Measurements from ENCODE around the gene SENP1.

SENP1 gene

GRCh38 chr12:48067250-48067938, 38.5 kb downstream of the SENP1 start:
- DNase-seq (ENCODE audit: low read depth in 3 of 3): no peak

- DNase-seq (ENCODE audit: low read depth in 3 of 3): no peak
Measured at GRCh38 chr12:48065041-48065440, 40.8 kb downstream of the SENP1 start.

GRCh38 chr12:48063530-48063929, 42.3 kb downstream of the SENP1 start:
- no peak for DNase-seq (ENCODE audit: low read depth in 3 of 3)

- DNase-seq (ENCODE audit: low read depth in 3 of 3): no peak
Measured at GRCh38 chr12:48061938-48062719, 43.8 kb downstream of the SENP1 start.

- no peak for DNase-seq (ENCODE audit: low read depth in 3 of 3)
Measured at GRCh38 chr12:48060474-48060873, 45.4 kb downstream of the SENP1 start.

GRCh38 chr12:48058771-48059170, 47.1 kb downstream of the SENP1 start:
- no peak for DNase-seq (ENCODE audit: low read depth in 3 of 3)

- DNase-seq (ENCODE audit: low read depth in 3 of 3): no peak
Measured at GRCh38 chr12:48054955-48055821, 50.7 kb downstream of the SENP1 start.

- DNase-seq (ENCODE audit: low read depth in 3 of 3): no peak
Measured at GRCh38 chr12:48053883-48054282, 52.0 kb downstream of the SENP1 start.

- no peak for DNase-seq (ENCODE audit: low read depth in 3 of 3)
Measured at GRCh38 chr12:48053122-48053521, 52.8 kb downstream of the SENP1 start.

GRCh38 chr12:48051681-48052080, 54.2 kb downstream of the SENP1 start:
- no peak for DNase-seq (ENCODE audit: low read depth in 3 of 3)

GRCh38 chr12:48050174-48050573, 55.7 kb downstream of the SENP1 start:
- DNase-seq (ENCODE audit: low read depth in 3 of 3): no peak

GRCh38 chr12:48045965-48046518, 59.8 kb downstream of the SENP1 start:
- no peak for DNase-seq (ENCODE audit: low read depth in 3 of 3)

- DNase-seq (ENCODE audit: low read depth in 3 of 3): no peak
Measured at GRCh38 chr12:48045061-48045846, 60.6 kb downstream of the SENP1 start.

- DNase-seq (ENCODE audit: low read depth in 3 of 3): no peak
Measured at GRCh38 chr12:48044396-48044795, 61.5 kb downstream of the SENP1 start.

GRCh38 chr12:48043771-48044170, 62.1 kb downstream of the SENP1 start:
- DNase-seq (ENCODE audit: low read depth in 3 of 3): no peak

- no peak for DNase-seq (ENCODE audit: low read depth in 3 of 3)
Measured at GRCh38 chr12:48041591-48042423, 64.1 kb downstream of the SENP1 start.

GRCh38 chr12:48040354-48040753, 65.5 kb downstream of the SENP1 start:
- no peak for DNase-seq (ENCODE audit: low read depth in 3 of 3)

- DNase-seq (ENCODE audit: low read depth in 3 of 3): no peak
Measured at GRCh38 chr12:48039151-48039550, 66.7 kb downstream of the SENP1 start.

GRCh38 chr12:48038085-48038484, 67.8 kb downstream of the SENP1 start:
- DNase-seq (ENCODE audit: low read depth in 3 of 3): no peak

- DNase-seq (ENCODE audit: low read depth in 3 of 3): no peak
Measured at GRCh38 chr12:48037267-48037915, 68.5 kb downstream of the SENP1 start.
